ENCODE results near the gene FIP1L1. TPM values are rescaled to one million over a fixed set of nuclear protein-coding genes. Genes with fewer than 3 reads are reported as not detected.
"Not testable (repeated sequence)": the region's sequence is repeated elsewhere in the genome, so short reads cannot be mapped to it uniquely, and the experiment has no call there.

Gene FIP1L1
- total RNA-seq, 2 donors from 2014 or later, result 49.3 to 70.3 TPM

DNA sequence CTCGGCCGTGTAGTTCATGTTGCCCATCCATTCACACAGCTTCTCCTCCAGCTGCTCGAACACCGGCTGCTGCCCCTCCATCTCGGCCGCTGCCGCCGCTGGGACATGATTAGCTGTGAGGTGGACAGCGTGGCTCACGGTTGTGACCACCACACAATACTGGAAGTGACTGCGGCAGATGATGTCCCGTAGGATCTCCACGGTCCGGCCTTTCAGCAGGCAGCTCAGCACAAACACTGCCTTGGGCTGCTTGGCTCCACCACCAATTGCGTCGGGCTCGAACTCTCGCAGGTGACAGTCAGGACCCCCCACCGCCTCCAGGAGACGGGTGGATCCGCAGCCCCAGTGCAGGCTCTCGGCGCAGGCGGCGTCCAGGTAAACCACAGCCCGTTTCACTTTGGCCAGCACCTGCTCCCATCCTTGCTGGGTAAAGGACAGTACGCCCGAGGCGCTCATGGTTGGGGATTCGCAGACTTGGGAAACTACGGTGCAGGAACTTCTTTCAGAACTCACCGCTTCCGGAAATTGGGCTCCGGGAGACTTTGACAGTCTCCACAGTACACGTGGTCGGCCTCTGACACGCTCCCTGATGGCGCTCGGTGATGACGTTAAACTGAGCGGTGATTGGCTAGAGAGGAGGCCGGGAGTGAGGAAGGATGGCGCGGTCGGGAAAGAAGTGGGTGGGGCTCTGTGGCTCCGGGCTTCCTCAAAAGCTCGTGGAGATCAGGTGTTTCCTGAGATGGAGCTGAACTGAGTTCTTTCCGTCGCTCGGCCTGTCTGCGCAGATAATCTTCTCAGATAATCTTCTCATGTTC is 11.7 kb upstream of the FIP1L1 start, which contains the start of gene SCFD2:
TSS of gene SCFD2 (minus strand) at position 576 of the 815 bp plus-strand sequence.
- Mint-ChIP-seq H3K27ac (peak within 1 kb of the TSS; percentile 92), H3K4me1 (peaks cover 18% of the 10 kb centered on the region), H3K4me3 (peak within 1 kb of the TSS; percentile 90), H3K9me3 (no peaks in the 10 kb centered on the region), H3K27me3 (peaks cover 9% of the 10 kb centered on the region), H3K36me3 (ENCODE audit: low read depth) (peaks cover 10% of the 10 kb centered on the region)
- peak; percentile 99 for ATAC-seq (replicated peaks)

DNA sequence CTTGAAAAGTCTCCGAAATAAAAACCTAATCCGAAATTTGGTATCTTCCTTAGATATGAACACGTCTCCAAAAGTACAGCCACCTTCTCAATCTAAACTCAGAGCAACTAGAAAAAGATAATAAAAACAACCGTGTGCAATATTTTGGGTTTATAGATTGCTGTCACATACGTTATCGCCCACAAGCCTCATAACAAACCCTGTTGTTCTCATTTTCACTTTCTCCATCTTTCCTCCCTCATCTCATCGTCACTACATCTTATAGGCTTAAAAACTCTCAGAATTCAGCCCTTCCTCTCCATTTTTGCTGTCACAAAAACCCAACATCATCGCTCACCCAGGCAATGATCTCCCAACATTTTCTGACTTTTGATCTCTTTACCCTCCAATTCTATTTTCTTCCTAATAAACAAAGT is 11.1 kb upstream of the FIP1L1 start:
- Mint-ChIP-seq H3K9me3 (no peaks in the 10 kb centered on the region), H3K4me1 (peaks cover 13% of the 10 kb centered on the region), H3K36me3 (ENCODE audit: low read depth) (peaks cover 10% of the 10 kb centered on the region), H3K4me3 (peak overlapping the region; percentile 90), H3K27ac (peak overlapping the region; percentile 92), H3K27me3 (peaks cover 14% of the 10 kb centered on the region)
- ATAC-seq (replicated peaks), result peak; percentile 53

DNA sequence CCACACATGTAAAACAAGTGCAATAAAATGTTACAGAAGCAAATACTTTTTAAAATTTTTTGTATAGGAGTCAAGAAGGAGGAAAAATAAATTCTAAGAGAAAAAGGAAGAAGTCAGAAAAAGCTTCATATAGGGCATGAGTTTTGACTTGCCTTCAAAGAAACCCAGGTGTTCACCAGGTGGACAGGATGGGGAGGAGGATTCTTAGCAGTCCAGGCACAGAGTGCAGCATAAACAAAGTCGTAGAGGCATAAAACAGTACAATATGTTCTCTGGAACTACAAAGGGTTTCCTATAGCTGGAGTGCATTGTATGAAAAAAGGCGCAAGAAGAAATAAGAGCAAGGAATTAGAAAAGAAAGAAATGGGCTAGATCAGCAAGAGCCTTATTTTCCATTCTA is 9.7 kb upstream of the FIP1L1 start:
- no peak overlapping the region for H3K4me3 Mint-ChIP-seq
- peaks cover 22% of the 10 kb centered on the region for H3K27me3 Mint-ChIP-seq
- ATAC-seq (replicated peaks), result no peak
- H3K4me1 Mint-ChIP-seq, result peaks cover 3% of the 10 kb centered on the region
- H3K27ac Mint-ChIP-seq, result no peak overlapping the region
- H3K36me3 Mint-ChIP-seq (ENCODE audit: low read depth), result peaks cover 2% of the 10 kb centered on the region
- H3K9me3 Mint-ChIP-seq, result no peaks in the 10 kb centered on the region

DNA sequence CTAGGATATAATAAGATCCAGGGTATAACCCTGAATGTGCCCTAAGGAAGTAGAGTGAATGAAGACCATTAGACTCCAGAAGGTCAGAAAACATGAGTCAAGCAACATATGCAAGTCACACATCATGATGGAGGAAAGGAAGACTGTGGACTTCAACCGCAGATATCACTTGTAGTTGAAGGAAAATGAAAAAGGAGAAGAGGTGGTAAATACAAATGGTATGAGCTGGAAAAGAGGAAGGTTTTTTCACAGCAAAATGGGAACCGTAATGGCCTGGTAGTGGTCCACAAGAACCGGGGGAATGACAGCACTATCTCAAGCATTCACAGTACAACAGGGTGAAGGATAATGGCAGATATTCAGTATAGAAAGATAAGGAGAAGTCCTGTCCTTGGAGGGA is 6.4 kb upstream of the FIP1L1 start:
- Mint-ChIP-seq H3K27ac (no peak overlapping the region), H3K9me3 (no peaks in the 10 kb centered on the region)
- no peak for ATAC-seq (replicated peaks)

DNA sequence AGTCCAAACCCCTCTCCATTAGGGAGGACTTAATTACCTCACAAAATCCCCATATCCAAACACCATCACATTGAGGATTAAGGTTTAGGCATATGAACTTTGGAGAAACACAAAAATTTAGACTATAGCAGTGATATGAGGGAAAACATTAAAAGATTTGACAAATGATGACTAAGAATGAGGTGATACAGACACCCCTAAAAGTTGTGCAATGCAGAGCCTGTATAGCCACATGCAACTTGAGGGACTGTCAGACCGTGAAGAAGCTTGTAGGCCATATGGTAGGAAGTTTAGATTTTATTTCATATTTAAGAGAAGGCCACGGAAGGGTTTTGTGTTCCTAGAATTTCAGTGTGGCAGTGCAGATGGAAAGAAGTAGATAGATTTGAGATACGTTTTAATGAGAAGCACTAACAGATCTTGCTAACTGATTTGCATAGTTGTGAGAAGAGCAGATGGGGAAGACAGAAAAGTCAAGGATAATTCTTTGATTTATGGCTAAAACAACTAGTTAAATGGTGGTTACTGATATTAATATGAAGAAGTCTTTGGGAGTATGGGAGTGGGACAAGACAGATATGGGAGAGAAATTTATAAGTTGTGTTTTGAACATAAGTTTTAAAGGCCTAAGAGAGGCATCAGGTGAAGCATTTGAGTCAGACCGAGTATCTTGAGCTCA is 5.5 kb upstream of the FIP1L1 start:
- Mint-ChIP-seq H3K4me1 (peaks cover 5% of the 10 kb centered on the region), H3K27ac (no peak overlapping the region), H3K36me3 (ENCODE audit: low read depth) (peaks cover 4% of the 10 kb centered on the region), H3K27me3 (peaks cover 22% of the 10 kb centered on the region), H3K9me3 (no peaks in the 10 kb centered on the region), H3K4me3 (no peak overlapping the region)
- ATAC-seq (replicated peaks), result no peak

More for the DNA sequence above, 6.4 kb upstream of the FIP1L1 start:
- H3K4me3 Mint-ChIP-seq, result no peak overlapping the region
- peaks cover 22% of the 10 kb centered on the region for H3K27me3 Mint-ChIP-seq
- H3K36me3 Mint-ChIP-seq (ENCODE audit: low read depth), result no peaks in the 10 kb centered on the region
- no peaks in the 10 kb centered on the region for H3K4me1 Mint-ChIP-seq

DNA sequence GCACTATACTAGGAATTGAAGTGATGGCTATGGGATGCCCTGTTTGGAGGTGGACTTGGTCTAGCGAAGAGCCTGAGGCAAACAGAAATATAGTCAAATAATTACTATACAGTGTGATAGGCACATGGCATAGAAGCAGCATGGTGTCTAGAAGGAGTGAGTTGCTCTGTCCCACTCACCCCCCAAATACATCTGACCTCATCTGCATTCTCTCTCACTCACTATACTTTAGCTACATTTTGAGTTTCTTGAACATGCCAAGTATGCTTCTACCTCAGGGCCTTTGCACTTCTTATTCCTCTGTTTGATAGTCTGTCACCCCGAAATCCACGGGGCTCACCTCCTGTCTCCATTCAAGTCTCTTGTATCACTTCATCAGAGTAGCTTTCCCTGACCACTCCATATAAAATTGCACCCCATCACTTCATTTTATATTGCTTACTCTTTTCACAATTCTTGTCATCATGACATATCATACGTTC is 2.6 kb upstream of the FIP1L1 start:
- no peaks in the 10 kb centered on the region for H3K9me3 Mint-ChIP-seq
- H3K36me3 Mint-ChIP-seq (ENCODE audit: low read depth), result peaks cover 33% of the 10 kb centered on the region
- H3K27me3 Mint-ChIP-seq, result peaks cover 16% of the 10 kb centered on the region
- ATAC-seq (replicated peaks), result no peak
- no peak overlapping the region for H3K4me3 Mint-ChIP-seq
- H3K27ac Mint-ChIP-seq, result no peak overlapping the region
- peaks cover 16% of the 10 kb centered on the region for H3K4me1 Mint-ChIP-seq

DNA sequence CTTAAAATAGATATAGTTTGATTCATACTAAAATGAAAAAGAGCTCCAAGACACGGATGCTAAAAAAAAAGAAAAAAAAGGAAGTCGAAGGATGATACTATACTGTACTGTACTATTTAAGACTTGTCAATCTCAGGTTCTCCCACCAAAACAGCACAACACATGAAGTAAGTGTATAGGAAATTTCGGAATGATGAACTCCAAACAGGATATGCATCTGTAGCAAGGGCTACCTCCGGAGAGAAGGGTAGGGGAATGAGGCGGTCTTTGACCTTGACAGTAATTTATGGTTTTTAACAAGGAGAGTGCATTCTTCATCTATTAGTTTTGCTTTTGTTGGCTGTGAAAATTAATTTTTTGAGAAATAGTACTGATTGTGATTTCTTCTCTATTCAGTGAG is 541 bp upstream of the FIP1L1 start:
- Mint-ChIP-seq H3K4me3 (peak overlapping the region; percentile 97), H3K36me3 (ENCODE audit: low read depth) (peaks cover 52% of the 10 kb centered on the region), H3K9me3 (no peaks in the 10 kb centered on the region), H3K27me3 (peaks cover 4% of the 10 kb centered on the region), H3K27ac (peak overlapping the region; percentile 99), H3K4me1 (peaks cover 23% of the 10 kb centered on the region)
- no peak for ATAC-seq (replicated peaks)

DNA sequence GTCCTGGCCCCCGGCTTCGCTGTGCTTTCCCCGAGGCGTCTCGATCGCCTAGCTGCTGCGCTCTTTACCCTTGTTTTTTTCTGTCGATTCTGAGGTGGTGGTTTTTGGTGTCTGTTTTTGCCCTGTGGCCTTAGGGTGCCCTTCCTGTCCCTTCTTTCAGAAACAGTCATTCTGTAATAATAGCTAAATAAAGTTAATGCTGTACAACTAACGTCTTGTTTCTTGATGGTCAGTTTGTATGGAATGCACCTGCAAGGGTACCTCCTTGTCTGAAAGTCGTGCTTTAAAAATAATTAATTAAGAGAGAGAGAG is 686 bp downstream of the FIP1L1 start:
- peaks cover 23% of the 10 kb centered on the region for H3K4me1 Mint-ChIP-seq
- peak overlapping the region; percentile 99 for H3K27ac Mint-ChIP-seq
- H3K36me3 Mint-ChIP-seq (ENCODE audit: low read depth), result peaks cover 64% of the 10 kb centered on the region
- no peak for ATAC-seq (replicated peaks)
- H3K4me3 Mint-ChIP-seq, result peak overlapping the region; percentile 97
- no peaks in the 10 kb centered on the region for H3K9me3 Mint-ChIP-seq
- no peaks in the 10 kb centered on the region for H3K27me3 Mint-ChIP-seq

DNA sequence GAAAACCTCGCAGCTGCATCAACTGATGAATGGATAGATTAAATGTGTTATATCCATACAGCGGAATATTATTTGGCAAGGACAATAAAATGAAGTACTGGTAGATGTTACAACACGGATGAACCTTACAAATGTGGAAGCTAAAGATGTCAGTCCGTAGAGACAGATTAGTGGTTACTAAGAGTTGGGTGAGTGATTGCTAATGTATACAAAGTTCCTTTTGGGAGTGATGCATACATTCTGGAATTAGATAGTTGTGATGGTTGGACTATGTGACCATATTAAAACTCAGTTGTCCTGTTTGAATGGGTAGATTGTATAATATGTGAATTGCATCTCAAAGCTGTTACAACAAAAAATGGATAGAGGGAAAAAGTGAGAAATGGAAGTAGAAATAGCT is 2.8 kb downstream of the FIP1L1 start:
- peak overlapping the region; percentile 97 for H3K4me3 Mint-ChIP-seq

DNA sequence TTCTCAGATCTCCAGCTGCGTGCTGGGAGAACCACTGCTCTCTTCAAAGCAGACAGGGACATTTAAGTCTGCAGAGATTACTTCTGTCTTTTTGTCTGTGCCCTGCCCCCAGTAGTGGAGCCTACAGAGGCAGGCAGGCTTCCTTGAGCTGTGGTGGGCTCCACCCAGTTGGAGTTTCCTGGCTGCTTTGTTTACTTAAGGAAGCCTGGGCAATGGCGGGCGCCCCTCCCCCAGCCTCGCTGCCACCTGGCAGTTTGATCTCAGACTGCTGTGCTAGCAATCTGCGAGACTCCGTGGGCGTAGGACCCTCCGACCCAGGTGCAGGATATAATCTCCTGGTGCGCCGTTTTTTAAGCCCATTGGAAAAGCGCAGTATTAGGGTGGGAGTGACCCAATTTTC is 32.0 kb downstream of the FIP1L1 start:
- H3K27ac Mint-ChIP-seq; H3K4me3 Mint-ChIP-seq; H3K27me3 Mint-ChIP-seq; H3K9me3 Mint-ChIP-seq; ATAC-seq (replicated peaks): not testable (repeated sequence)
- H3K36me3 Mint-ChIP-seq (ENCODE audit: low read depth), result peaks cover 77% of the 10 kb centered on the region
- peaks cover 33% of the 10 kb centered on the region for H3K4me1 Mint-ChIP-seq

More for the DNA sequence above, 2.8 kb downstream of the FIP1L1 start:
- H3K9me3 Mint-ChIP-seq, result no peaks in the 10 kb centered on the region
- peaks cover 23% of the 10 kb centered on the region for H3K4me1 Mint-ChIP-seq
- ATAC-seq (replicated peaks), result no peak
- H3K27ac Mint-ChIP-seq, result no peak overlapping the region
- no peaks in the 10 kb centered on the region for H3K27me3 Mint-ChIP-seq
- peaks cover 85% of the 10 kb centered on the region for H3K36me3 Mint-ChIP-seq (ENCODE audit: low read depth)

DNA sequence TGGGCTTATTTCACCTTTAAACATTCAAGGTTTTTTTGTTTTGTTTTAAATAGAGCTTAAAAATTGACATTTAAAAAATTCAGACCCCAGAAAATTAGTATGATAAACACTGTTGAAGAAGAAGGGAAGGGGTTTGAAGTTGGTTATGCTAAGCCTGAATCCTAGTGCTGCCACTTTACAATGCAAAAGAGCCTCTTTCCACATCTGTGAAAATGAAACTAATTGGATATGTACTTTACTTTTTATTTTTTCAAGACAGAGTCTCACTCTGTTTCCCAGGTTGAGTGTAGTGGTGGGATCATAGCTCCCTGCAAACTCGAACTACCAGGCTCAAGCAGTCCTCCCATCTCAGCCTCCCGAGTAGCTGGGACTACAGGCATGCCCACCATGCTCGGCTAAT is 41.8 kb downstream of the FIP1L1 start:
- Mint-ChIP-seq H3K4me1 (no peaks in the 10 kb centered on the region), H3K9me3 (no peaks in the 10 kb centered on the region), H3K27ac (no peak overlapping the region), H3K27me3 (no peaks in the 10 kb centered on the region), H3K36me3 (ENCODE audit: low read depth) (peaks cover 45% of the 10 kb centered on the region), H3K4me3 (no peak overlapping the region)
- no peak for ATAC-seq (replicated peaks)

DNA sequence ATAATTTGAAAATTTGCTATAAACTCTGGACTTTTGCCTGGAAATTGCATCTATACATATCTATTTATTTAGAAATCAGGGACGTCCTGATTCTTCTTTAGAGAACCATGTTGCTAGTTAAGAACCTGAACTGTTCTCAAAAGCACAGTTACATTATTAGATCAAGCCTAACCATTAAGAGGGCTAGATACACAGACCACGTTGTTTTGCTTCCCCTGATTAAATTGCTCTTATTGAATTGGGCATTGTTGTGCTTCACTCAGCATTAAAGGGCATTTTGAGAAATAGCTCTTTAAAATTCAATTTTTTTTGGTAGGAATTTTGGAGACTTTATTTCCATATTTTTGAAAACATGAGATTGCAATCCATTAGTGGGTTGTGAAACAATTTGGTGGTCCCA is 44.4 kb downstream of the FIP1L1 start:
- peaks cover 57% of the 10 kb centered on the region for H3K36me3 Mint-ChIP-seq (ENCODE audit: low read depth)
- no peak for ATAC-seq (replicated peaks)
- no peak overlapping the region for H3K4me3 Mint-ChIP-seq
- no peaks in the 10 kb centered on the region for H3K27me3 Mint-ChIP-seq
- peaks cover 3% of the 10 kb centered on the region for H3K4me1 Mint-ChIP-seq
- H3K27ac Mint-ChIP-seq, result no peak overlapping the region
- no peaks in the 10 kb centered on the region for H3K9me3 Mint-ChIP-seq

DNA sequence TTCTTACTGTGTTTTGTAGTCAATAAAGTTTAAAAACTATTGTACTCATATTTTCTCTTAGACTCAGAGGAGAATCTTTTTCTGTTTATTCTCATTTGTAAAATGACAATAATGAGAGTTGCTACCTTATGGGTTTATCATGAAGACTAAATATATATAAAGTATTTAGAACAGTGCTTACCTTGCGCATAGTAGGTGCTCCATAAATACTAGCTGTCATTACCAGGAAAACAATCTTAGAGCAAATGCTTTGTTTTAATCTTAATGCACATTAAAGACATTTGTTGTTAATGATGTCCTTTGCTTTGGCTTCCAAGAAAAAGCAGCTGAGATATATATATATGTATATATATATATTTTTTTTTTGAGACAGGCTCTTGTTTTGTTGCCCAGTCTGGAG is 44.9 kb downstream of the FIP1L1 start:
- ATAC-seq (replicated peaks), result no peak
- no peak overlapping the region for H3K27ac Mint-ChIP-seq
- peaks cover 58% of the 10 kb centered on the region for H3K36me3 Mint-ChIP-seq (ENCODE audit: low read depth)
- H3K9me3 Mint-ChIP-seq, result no peaks in the 10 kb centered on the region
- no peak overlapping the region for H3K4me3 Mint-ChIP-seq
- peaks cover 3% of the 10 kb centered on the region for H3K4me1 Mint-ChIP-seq
- H3K27me3 Mint-ChIP-seq, result no peaks in the 10 kb centered on the region

DNA sequence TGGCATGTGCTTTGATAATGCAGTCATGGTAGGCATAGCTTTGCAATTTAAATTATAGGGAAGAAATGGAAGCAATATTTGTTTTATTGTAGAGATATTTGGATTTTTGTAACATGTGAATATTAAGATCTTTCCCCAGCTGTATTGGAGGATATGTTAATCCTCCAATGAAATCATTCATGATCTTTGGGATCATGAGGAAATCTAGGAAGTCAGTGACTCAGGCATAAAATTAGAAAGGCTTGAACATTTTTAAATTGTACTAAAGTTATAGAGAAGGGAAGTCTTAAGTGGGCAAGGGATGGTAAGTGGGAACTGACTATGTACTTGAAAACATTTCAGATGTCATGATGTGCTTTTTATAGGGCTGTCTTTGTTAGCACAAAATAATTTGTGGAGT is 46.8 kb downstream of the FIP1L1 start:
- H3K4me1 Mint-ChIP-seq, result peaks cover 3% of the 10 kb centered on the region
- H3K36me3 Mint-ChIP-seq (ENCODE audit: low read depth), result peaks cover 61% of the 10 kb centered on the region
- H3K9me3 Mint-ChIP-seq, result no peaks in the 10 kb centered on the region
- no peak overlapping the region for H3K4me3 Mint-ChIP-seq
- no peak overlapping the region for H3K27ac Mint-ChIP-seq
- H3K27me3 Mint-ChIP-seq, result no peaks in the 10 kb centered on the region
- ATAC-seq (replicated peaks), result no peak

DNA sequence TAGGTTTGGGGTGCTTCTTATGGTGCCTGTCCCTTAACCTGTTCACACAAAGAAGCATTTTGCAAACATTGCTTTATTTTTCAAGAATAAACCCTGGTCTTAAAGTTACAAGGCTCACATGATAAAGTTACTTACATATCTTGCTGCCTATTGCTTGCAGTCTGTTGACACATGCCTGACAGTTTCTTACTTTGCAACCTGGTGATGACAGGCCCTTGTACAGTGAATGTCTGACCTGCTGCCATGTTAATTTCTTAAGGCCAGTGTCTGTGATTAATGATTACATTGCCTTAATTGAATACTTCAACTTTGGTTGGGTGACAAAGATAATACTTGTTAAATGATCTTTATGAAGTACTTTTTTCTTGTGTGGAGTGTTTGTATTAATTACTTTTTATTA is 49.9 kb downstream of the FIP1L1 start:
- H3K4me3 Mint-ChIP-seq, result no peak overlapping the region
- no peak overlapping the region for H3K27ac Mint-ChIP-seq
- no peak for ATAC-seq (replicated peaks)
- H3K27me3 Mint-ChIP-seq, result no peaks in the 10 kb centered on the region
- H3K36me3 Mint-ChIP-seq (ENCODE audit: low read depth), result peaks cover 77% of the 10 kb centered on the region
- no peaks in the 10 kb centered on the region for H3K9me3 Mint-ChIP-seq
- H3K4me1 Mint-ChIP-seq, result peaks cover 16% of the 10 kb centered on the region
